ENCODE data around the gene SCUBE3. TPM values are rescaled to one million over a fixed set of nuclear protein-coding genes. Genes with fewer than 3 reads are reported as not detected.

The SCUBE3 gene
- total and polyA plus RNA-seq, 2 of the 13 experiments (the other 11 are each of a cell fraction or from before 2014, with no cell fraction given): not detected

DNA sequence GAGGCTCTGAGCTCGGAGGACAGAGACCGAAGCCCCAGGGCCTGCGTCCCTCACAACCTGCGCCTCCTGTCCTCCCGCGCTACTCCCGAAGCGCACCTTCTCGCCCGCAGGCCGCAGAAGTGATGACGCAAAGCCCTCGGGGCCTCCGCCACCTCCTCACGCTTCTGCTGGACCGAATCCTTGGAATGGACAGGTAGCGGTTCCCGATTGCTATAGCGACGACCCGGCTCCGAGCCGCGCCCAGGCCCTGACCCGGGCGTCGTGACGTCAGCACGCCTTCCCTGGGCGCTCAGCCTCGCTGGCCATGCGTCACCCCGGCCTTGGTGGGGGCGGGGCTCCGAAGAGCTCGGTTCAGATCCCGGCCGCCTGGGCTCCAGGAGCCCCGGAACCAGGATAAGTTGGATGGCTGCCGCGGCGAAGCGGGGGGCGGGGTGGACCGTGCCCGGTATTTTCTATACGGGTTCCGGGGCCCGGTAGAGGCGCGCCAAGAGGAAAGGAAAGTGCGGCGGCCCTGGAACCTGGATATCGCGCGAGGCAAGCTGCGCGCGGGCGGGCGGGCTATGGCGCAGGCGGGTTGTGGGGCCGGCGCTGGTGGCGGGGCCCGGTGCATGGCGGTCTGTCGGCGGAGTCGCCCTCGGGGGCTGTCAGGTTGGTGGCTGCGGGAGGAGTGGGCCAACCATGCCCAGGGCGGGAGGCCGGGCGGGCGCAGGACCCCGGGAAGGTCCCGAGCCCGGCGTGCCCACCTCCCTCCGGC lies 45.6 kb downstream of the SCUBE3 start, which contains the start of gene ZNF76 (continued):
- TF ChIP-seq ZNF746 (CRISPR knock-in tag; IDR thresholded peaks at IDR 0.05) (peak; percentile 89), TBX3 (IDR thresholded peaks at IDR 0.05; ENCODE audit: borderline replicate concordance) (0 out of 2 replicates have a peak, but pooled peaks have one; percentile 20), ZNF331 (CRISPR knock-in tag; IDR thresholded peaks at IDR 0.05) (peak; percentile 87; the same call in 1 of the 2 replicates)

DNA sequence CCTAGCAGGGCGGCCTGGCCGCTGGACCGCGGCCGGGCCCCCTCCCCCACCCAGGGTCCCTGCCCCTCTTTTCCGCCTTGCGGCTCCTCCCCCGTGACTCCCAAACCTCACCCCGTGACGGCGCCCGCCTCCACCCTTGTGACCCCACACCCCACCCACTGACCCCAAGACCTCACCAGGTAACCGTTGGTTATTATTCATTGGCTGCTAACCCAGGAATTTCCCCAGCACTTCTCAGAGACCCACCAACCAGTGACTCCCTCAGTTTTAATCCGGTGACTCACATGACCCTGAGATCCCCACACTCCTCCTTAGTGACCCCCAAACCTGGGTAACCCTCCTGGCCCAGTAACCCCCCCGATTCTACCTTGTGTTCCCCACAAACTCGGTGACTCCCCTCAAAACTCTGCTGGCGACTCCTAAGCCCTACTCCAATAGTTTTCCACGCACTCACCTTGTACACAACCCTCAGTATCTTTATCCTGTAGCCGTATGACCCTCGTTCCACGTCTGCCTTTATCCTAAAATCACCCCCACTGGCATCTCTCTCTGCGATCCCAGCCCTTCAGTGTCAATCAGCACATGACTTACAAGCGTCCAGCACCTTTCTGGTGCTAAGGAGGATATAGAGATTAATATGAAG lies 46.3 kb downstream of the SCUBE3 start:
- H3K9ac ChIP-seq (ENCODE audit: insufficient read depth, low read depth, low read length): peak overlapping the region; percentile 97
- peak; percentile 63 for ATAC-seq
- H3K36me3 ChIP-seq (replicated peaks in 1 of 2; ENCODE audit: control insufficient read depth in 1 of 2, insufficient read depth in 2 of 2, low read length in 2 of 2): no peaks in the 10 kb centered on the region
- DNase-seq (ENCODE audit: low spot score): peak; percentile 79
- peaks cover 9% of the 10 kb centered on the region for H3K79me2 ChIP-seq (ENCODE audit: insufficient read depth, low read length)
- peak overlapping the region; percentile 69 to 97 (median 77) for H3K4me3 ChIP-seq (replicated peaks in 1 of 3; ENCODE audit: insufficient read depth in 1 of 3, low read depth in 2 of 3, low read length in 3 of 3)
- peaks cover 52% of the 10 kb centered on the region for H3K4me1 ChIP-seq (ENCODE audit: insufficient read depth, low read length)
- H3K4me2 ChIP-seq (ENCODE audit: low read depth, low read length): peak overlapping the region; percentile 94
- H3K27me3 ChIP-seq (ENCODE audit: control insufficient read depth in 1 of 2, insufficient read depth in 2 of 2, low read length in 2 of 2): no peaks in the 10 kb centered on the region; a peak in 1 of 5 replicates
- peak; percentile 18 for FAIRE-seq
- TSS peak; percentile 56 for BruUV-seq (replicated peaks)
- CTCF ChIA-PET (ENCODE audit: low intra/inter-chr PET ratio, low total read pairs): no interaction called here
- WGBS (ENCODE audit: low lambda C conversion rate): 3% methylated on average over 15 of the region's 23 CpGs
- H4K20me1 ChIP-seq (ENCODE audit: insufficient read depth, low read length): no peaks in the 10 kb centered on the region
- H3K27ac ChIP-seq (ENCODE audit: extremely low read length, insufficient read depth, low read length): peak overlapping the region; percentile 93
- POLR2A ChIA-PET: interaction anchor here (0.6 to 1.7 kb wide), 17 partner anchors 8 to 844 kb away, joined by 3 to 18 read pairs (median 5); partner anchors contain the start of genes ANKS1A, PPARD, TAF11 and TEAD3
- in situ Hi-C loops (cut with HindIII; ENCODE audit: extremely low pct_ligation_motif_present, low pct_unique_long_range_greater_than_20kb) (no loop called here), intact Hi-C loops (cut with micrococcal nuclease; ENCODE audit: unreplicated experiment) (no loop called here)
- peak overlapping the region; percentile 37 for H2AFZ ChIP-seq (ENCODE audit: low read length)
- no peaks in the 10 kb centered on the region for H3K9me3 ChIP-seq (ENCODE audit: low read length)
- peak in 1 of 2 experiments; percentile 55; a peak in 1 of 4 replicates for TF ChIP-seq NR2F1 (CRISPR knock-in tag; IDR thresholded peaks at IDR 0.05)
- peak in 1 of 2 experiments; percentile 81; a peak in 1 of 4 replicates for TF ChIP-seq POLR2A (IDR thresholded peaks at IDR 0.05; ENCODE audit: insufficient read depth in 1 of 2, low read depth in 2 of 2, low read length in 2 of 2)
- TF ChIP-seq RBFOX2 (IDR thresholded peaks at IDR 0.05; ENCODE audit: low read depth, low read length): peak; percentile 32
- TF ChIP-seq FOXA1 (IDR thresholded peaks at IDR 0.05): no peak
- TF ChIP-seq FOXA1 (CRISPR knock-in tag; IDR thresholded peaks at IDR 0.05): peak; percentile 25; the same call in 1 of the 2 replicates
- no peak for TF ChIP-seq SYNCRIP (IDR thresholded peaks at IDR 0.05; ENCODE audit: insufficient read depth, low read depth, low read length)
- TF ChIP-seq POLR2AphosphoS5 (IDR thresholded peaks at IDR 0.05; ENCODE audit: low read depth, low read length): peak; percentile 45
- TF ChIP-seq ARID2 (CRISPR knock-in tag; IDR thresholded peaks at IDR 0.05; ENCODE audit: borderline replicate concordance): peak; percentile 79; the same call in 1 of the 2 replicates
- TF ChIP-seq FOSL2 (CRISPR knock-in tag; IDR thresholded peaks at IDR 0.05): peak; percentile 32; the same call in 1 of the 2 replicates
- TF ChIP-seq FOXK2 (IDR thresholded peaks at IDR 0.05): peak; percentile 36; the same call in 1 of the 2 replicates
- TF ChIP-seq SIN3A (IDR thresholded peaks at IDR 0.05; ENCODE audit: borderline replicate concordance, low read depth, low read length): peak; percentile 23; the same call in 1 of the 2 replicates
- TF ChIP-seq ZNF235 (CRISPR knock-in tag; IDR thresholded peaks at IDR 0.05; ENCODE audit: borderline replicate concordance): 0 out of 2 replicates have a peak, but pooled peaks have one; percentile 11
- TF ChIP-seq SOX5 (CRISPR knock-in tag; IDR thresholded peaks at IDR 0.05; ENCODE audit: borderline replicate concordance): no peak
- no peak for TF ChIP-seq CREM (IDR thresholded peaks at IDR 0.05)
- no peak for TF ChIP-seq CREM (CRISPR knock-in tag; IDR thresholded peaks at IDR 0.05)
- TF ChIP-seq SRSF4 (IDR thresholded peaks at IDR 0.05; ENCODE audit: low read depth, low read length, poor library complexity, severe bottlenecking): no peak
- TF ChIP-seq, protein P1, sequence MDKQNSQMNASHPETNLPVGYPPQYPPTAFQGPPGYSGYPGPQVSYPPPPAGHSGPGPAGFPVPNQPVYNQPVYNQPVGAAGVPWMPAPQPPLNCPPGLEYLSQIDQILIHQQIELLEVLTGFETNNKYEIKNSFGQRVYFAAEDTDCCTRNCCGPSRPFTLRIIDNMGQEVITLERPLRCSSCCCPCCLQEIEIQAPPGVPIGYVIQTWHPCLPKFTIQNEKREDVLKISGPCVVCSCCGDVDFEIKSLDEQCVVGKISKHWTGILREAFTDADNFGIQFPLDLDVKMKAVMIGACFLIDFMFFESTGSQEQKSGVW (CRISPR knock-in tag; IDR thresholded peaks at IDR 0.05; ENCODE audit: borderline replicate concordance): no peak
- 0 out of 2 replicates have a peak, but pooled peaks have one; percentile 19 for TF ChIP-seq ZNF788 (CRISPR knock-in tag; IDR thresholded peaks at IDR 0.05; ENCODE audit: borderline replicate concordance)
- no peak for TF ChIP-seq SNAI1 (CRISPR knock-in tag; IDR thresholded peaks at IDR 0.05; ENCODE audit: borderline replicate concordance)
